Uterus (tissue), 4 donors: ENCODE results near the gene NCS1. TPM values are rescaled to one million over a fixed set of nuclear protein-coding genes. Genes with fewer than 3 reads are reported as not detected.
"Not testable (repeated sequence)": the region's sequence is repeated elsewhere in the genome, so short reads cannot be mapped to it uniquely, and the experiment has no call there.

Source experiments
- DNase-seq, 2 donors: peaks; one replicate each; pipeline ENCODE4 v3.0.0-alpha.2; 2019 to 2020
- H3K27ac ChIP-seq, 2 donors: fragments of 200-600 bp; sonication (generic); 1 replicate in 1 of 2; 2 replicates in 1 of 2; pipeline ENCODE4 v1.5.1; 2016 to 2018
- H3K27me3 ChIP-seq, 2 donors: fragments of 200-600 bp; sonication (generic); one replicate each; pipeline ENCODE4 v1.5.1; 2018 to 2019; ENCODE audit warnings: control low read depth in 1 of 2
- H3K36me3 ChIP-seq, 2 donors: fragments of 200-600 bp; sonication (generic); one replicate each; pipeline ENCODE4 v1.5.1; 2019; ENCODE audit warnings: control low read depth in 1 of 2
- H3K4me1 ChIP-seq, 2 donors: fragments of 200-600 bp; sonication (generic); one replicate each; pipeline ENCODE4 v1.5.1; 2018 to 2019; ENCODE audit warnings: control low read depth in 1 of 2
- H3K4me3 ChIP-seq, 2 donors: fragments of 200-600 bp; sonication (generic); 1 replicate in 1 of 2; 2 replicates in 1 of 2; pipeline ENCODE4 v1.5.1; 2018 to 2019; ENCODE audit warnings: mild to moderate bottlenecking in 1 of 2
- H3K9me3 ChIP-seq, 2 donors: fragments of 200-600 bp; sonication (generic); one replicate each; pipeline ENCODE4 v1.5.1; 2019; ENCODE audit warnings: control low read depth in 1 of 2
- CTCF ChIP-seq, 4 experiments: fragments of 200-600 bp in 2 of 4; fragments of 450-650 bp in 2 of 4; sonication (generic) in 2 of 4; IDR thresholded peaks; one replicate each; pipeline ENCODE4 v1.5.1; 2016 to 2019; ENCODE audit warnings: antibody characterized with exemption in 4 of 4, mild to moderate bottlenecking in 2 of 4, moderate library complexity in 1 of 4
- POLR2A ChIP-seq, 2 donors: fragments of 450-650 bp; IDR thresholded peaks; one replicate each; pipeline ENCODE4 v1.6.1; 2016; ENCODE audit warnings: antibody characterized with exemption in 2 of 2, mild to moderate bottlenecking in 1 of 2, moderate library complexity in 1 of 2
- intact Hi-C: fragments of 100-400 bp; cut with DNase I; formaldehyde crosslinking; loops from one replicate; pipeline ENCODE4 v1.15.1; 2023; ENCODE audit warnings: low total_unique reads
- total RNA-seq, 4 donors: library from RNA; depleted of rRNA in 3 of 4; stranded (reverse); fragments of >200 nt in 3 of 4; gene quantifications; one replicate each; pipeline versions ENCODE4 v1.1.0 to v1.2.4, GENCODE V29; 2014 to 2023
- donor health status: DM: yes; HTN: yes; CAD: no.

NCS1 gene
- total RNA-seq, 4 donors from 2014 or later, result 4.1 to 99.3 (median 39.0) TPM

GRCh38 chr9:130245474-130245873 is 73.3 kb downstream of the NCS1 start:
- intact Hi-C loops, result loop anchor here (10.0 kb wide), 1 partner anchor 99 kb away; no protein-coding TSS in a partner anchor
- Histone ChIP-seq H3K36me3 (no peaks in the 10 kb centered on the region), H3K4me1 (no peaks in the 10 kb centered on the region), H3K27ac (no peak overlapping the region), H3K4me3 (no peak overlapping the region), H3K27me3 (no peaks in the 10 kb centered on the region), H3K9me3 (no peaks in the 10 kb centered on the region)
- no peak for DNase-seq
- TF ChIP-seq POLR2A (IDR thresholded peaks at IDR 0.05) (no peak), CTCF (IDR thresholded peaks at IDR 0.05) (no peak)

- H3K27ac ChIP-seq, result no peak overlapping the region
- intact Hi-C loops, result loop anchor here (10.0 kb wide), 1 partner anchor 99 kb away; no protein-coding TSS in a partner anchor
- H3K9me3 ChIP-seq, result no peaks in the 10 kb centered on the region
- TF ChIP-seq POLR2A (IDR thresholded peaks at IDR 0.05), result no peak
- no peak for TF ChIP-seq CTCF (IDR thresholded peaks at IDR 0.05)
- H3K4me3 ChIP-seq, result no peak overlapping the region
- DNase-seq, result no peak
- H3K27me3 ChIP-seq, result no peaks in the 10 kb centered on the region
- H3K4me1 ChIP-seq, result no peaks in the 10 kb centered on the region
- no peaks in the 10 kb centered on the region for H3K36me3 ChIP-seq
Measured at GRCh38 chr9:130246126-130246525, 73.9 kb downstream of the NCS1 start.

- H3K36me3 ChIP-seq, result no peaks in the 10 kb centered on the region
- H3K4me1 ChIP-seq, result no peaks in the 10 kb centered on the region
- H3K27ac ChIP-seq, result peak overlapping the region in 1 of 2 donors; percentile 35
- H3K9me3 ChIP-seq, result no peaks in the 10 kb centered on the region
- intact Hi-C loops, result no loop called here
- H3K27me3 ChIP-seq, result no peaks in the 10 kb centered on the region
- no peak overlapping the region for H3K4me3 ChIP-seq
- DNase-seq, result peak in 1 of 2 donors; percentile 65
- TF ChIP-seq POLR2A (IDR thresholded peaks at IDR 0.05) (no peak), CTCF (IDR thresholded peaks at IDR 0.05) (no peak)
Measured at GRCh38 chr9:130254747-130255630, 82.8 kb downstream of the NCS1 start.

GRCh38 chr9:130255631-130256134 is 83.5 kb downstream of the NCS1 start:
- no peak for TF ChIP-seq CTCF (IDR thresholded peaks at IDR 0.05)
- H3K36me3 ChIP-seq, result no peaks in the 10 kb centered on the region
- H3K4me1 ChIP-seq, result no peaks in the 10 kb centered on the region
- H3K9me3 ChIP-seq, result no peaks in the 10 kb centered on the region
- peak overlapping the region; percentile 22 to 35 for H3K27ac ChIP-seq
- DNase-seq, result peak in 1 of 2 donors; percentile 12
- H3K4me3 ChIP-seq, result no peak overlapping the region
- intact Hi-C loops, result no loop called here
- H3K27me3 ChIP-seq, result no peaks in the 10 kb centered on the region

GRCh38 chr9:130256644-130257043 is 84.4 kb downstream of the NCS1 start:
- no peaks in the 10 kb centered on the region for H3K4me1 ChIP-seq
- no peaks in the 10 kb centered on the region for H3K36me3 ChIP-seq
- H3K27ac ChIP-seq, result peak overlapping the region in 1 of 2 donors; percentile 39
- TF ChIP-seq CTCF (IDR thresholded peaks at IDR 0.05) (no peak), POLR2A (IDR thresholded peaks at IDR 0.05) (no peak)
- no peak for DNase-seq
- intact Hi-C loops, result no loop called here
- no peaks in the 10 kb centered on the region for H3K27me3 ChIP-seq
- H3K4me3 ChIP-seq, result no peak overlapping the region
- no peaks in the 10 kb centered on the region for H3K9me3 ChIP-seq

GRCh38 chr9:130258137-130258536 is 85.9 kb downstream of the NCS1 start:
- intact Hi-C loops, H3K4me3 ChIP-seq, H3K27ac ChIP-seq, H3K36me3 ChIP-seq, DNase-seq, H3K9me3 ChIP-seq, H3K4me1 ChIP-seq, H3K27me3 ChIP-seq: not testable (repeated sequence)
